Body of pancreas (tissue), 4 donors: ENCODE measurements around the gene DHX30. TPM values are rescaled to one million over a fixed set of nuclear protein-coding genes. Genes with fewer than 3 reads are reported as not detected.
"Not testable (repeated sequence)": the region's sequence is repeated elsewhere in the genome, so short reads cannot be mapped to it uniquely, and the experiment has no call there.

ENCODE experiments used
- ATAC-seq: fragments of 150-250 bp; one replicate; pipeline ENCODE4 v1.9.1; 2016
- DNase-seq, 4 donors: peaks; one replicate each; pipeline ENCODE4 v3.0.0-alpha.2; 2019
- H3K27ac ChIP-seq, 4 donors: fragments of 200-600 bp; sonication (generic); 1 replicate in 3 of 4; 2 replicates in 1 of 4; pipeline versions ENCODE4 v1.5.1 to v1.6.1; 2016 to 2019; ENCODE audit warnings: mild to moderate bottlenecking in 1 of 4, mixed read lengths in 1 of 4, moderate library complexity in 1 of 4
- H3K27me3 ChIP-seq, 2 donors: fragments of 200-600 bp; sonication (generic); one replicate each; pipeline ENCODE4 v1.6.0; 2016; ENCODE audit warnings: mild to moderate bottlenecking in 1 of 2
- H3K36me3 ChIP-seq, 2 donors: fragments of 200-600 bp; sonication (generic); replicated peaks in 1 of 2; 2 replicates each; pipeline ENCODE4 v1.5.1; 2016; ENCODE audit warnings: low read depth in 2 of 2; ENCODE audit not compliant: insufficient read depth in 1 of 2
- H3K4me1 ChIP-seq: fragments of 200-600 bp; sonication (generic); one replicate; pipeline ENCODE4 v1.6.0; 2016
- H3K4me3 ChIP-seq, 2 donors: fragments of 200-600 bp; sonication (generic); 1 replicate in 1 of 2; 2 replicates in 1 of 2; pipeline ENCODE4 v1.5.1; 2016 to 2019
- H3K9me3 ChIP-seq, 3 donors: fragments of 200-600 bp; sonication (generic); 1 replicate in 2 of 3; 2 replicates in 1 of 3; pipeline ENCODE4 v1.5.1; 2016
- CTCF ChIP-seq, 7 experiments: fragments of 450-650 bp in 4 of 7; fragments of 200-600 bp in 3 of 7; sonication (generic) in 3 of 7; IDR thresholded peaks; one replicate each; pipeline ENCODE4 v1.5.1; 2016 to 2019; ENCODE audit warnings: antibody characterized with exemption in 7 of 7
- POLR2A ChIP-seq, 3 donors: fragments of 450-650 bp; IDR thresholded peaks; one replicate each; pipeline ENCODE4 v1.6.1; 2016; ENCODE audit warnings: antibody characterized with exemption in 3 of 3, mild to moderate bottlenecking in 2 of 3
- WGBS, 2 donors: methylation state at CpG; one replicate each; pipeline ENCODE4 v1.1.5; 2017; 5-methylcytosine and 5-hydroxymethylcytosine counted together
- intact Hi-C: fragments of 100-400 bp; cut with DNase I; formaldehyde crosslinking; loops from one replicate; pipeline ENCODE4 v1.15.1; 2023
- total RNA-seq, 2 donors: library from RNA; depleted of rRNA; stranded (reverse); fragments of >200 nt; gene quantifications; one replicate each; pipeline ENCODE4 v1.1.0, GENCODE V29; 2016

The DHX30 gene
- total RNA-seq, 2 donors from 2014 or later = 28.3 to 50.4 TPM

- ATAC-seq = no peak
- H3K36me3 ChIP-seq = peaks cover 0 to 9% of the 10 kb centered on the region in 2 donors
- intact Hi-C loops = loop anchor here (10.0 kb wide), 1 partner anchor 329 kb away; no protein-coding TSS in a partner anchor
Observed at GRCh38 chr3:47825590-47825989, 22.7 kb downstream of the DHX30 start.

GRCh38 chr3:47829482-47829881 lies 26.5 kb downstream of the DHX30 start:
- peaks cover 18% of the 10 kb centered on the region for H3K4me1 ChIP-seq
- ATAC-seq = not testable (repeated sequence)

More at GRCh38 chr3:47825590-47825989, 22.7 kb downstream of the DHX30 start:
- no peak for DNase-seq
- Histone ChIP-seq H3K27ac (peak overlapping the region in 2 of 4 donors; percentile 74 to 79), H3K9me3 (no peaks in the 10 kb centered on the region), H3K27me3 (no peaks in the 10 kb centered on the region), H3K4me1 (peaks cover 21% of the 10 kb centered on the region), H3K4me3 (peak overlapping the region; percentile 94)
- WGBS, 2 donors = 10 to 17% methylated on average over 2 to 7 of the region's 7 CpGs
- TF ChIP-seq POLR2A (IDR thresholded peaks at IDR 0.05) (no peak), CTCF (IDR thresholded peaks at IDR 0.05) (no peak)

DNA sequence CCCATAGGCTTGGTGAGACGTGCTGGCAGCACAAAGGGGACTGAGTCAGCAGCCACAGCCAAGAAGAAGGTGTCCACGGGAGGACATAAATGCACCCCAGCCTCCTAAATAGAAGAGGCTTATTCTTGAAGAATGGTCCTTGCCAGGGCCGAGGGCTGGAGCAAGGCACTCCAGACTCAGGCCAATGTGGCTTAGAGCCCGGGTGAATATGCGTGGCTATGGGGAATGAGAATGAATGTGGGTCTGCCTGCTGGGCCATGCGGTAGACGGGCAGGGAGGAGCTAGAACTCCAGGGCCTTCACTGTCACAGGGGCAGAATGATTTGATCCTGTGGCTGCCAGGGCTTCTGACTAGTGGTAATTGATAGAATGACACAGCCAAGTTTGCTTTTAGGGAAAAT lies 34.0 kb downstream of the DHX30 start:
- DNase-seq = no peak
- no peaks in the 10 kb centered on the region for H3K4me1 ChIP-seq
- 87 to 93% methylated on average over 7 of the region's 7 CpGs for WGBS, 2 donors
- no peaks in the 10 kb centered on the region for H3K9me3 ChIP-seq
- H3K4me3 ChIP-seq = no peak overlapping the region
- H3K27me3 ChIP-seq = no peaks in the 10 kb centered on the region
- TF ChIP-seq CTCF (IDR thresholded peaks at IDR 0.05) (no peak), POLR2A (IDR thresholded peaks at IDR 0.05) (no peak)
- intact Hi-C loops = no loop called here
- no peak for ATAC-seq
- no peak overlapping the region for H3K27ac ChIP-seq
- H3K36me3 ChIP-seq = peaks cover 0 to 27% of the 10 kb centered on the region in 2 donors

More at GRCh38 chr3:47829482-47829881, 26.5 kb downstream of the DHX30 start:
- not testable (repeated sequence) for H3K9me3 ChIP-seq, H3K27me3 ChIP-seq, H3K27ac ChIP-seq, DNase-seq, H3K4me3 ChIP-seq
- intact Hi-C loops = loop anchor here (10.0 kb wide), 1 partner anchor 325 kb away; no protein-coding TSS in a partner anchor
- H3K36me3 ChIP-seq = peaks cover 0 to 25% of the 10 kb centered on the region in 2 donors
- 86 to 92% methylated on average over 9 of the region's 9 CpGs for WGBS, 2 donors

DNA sequence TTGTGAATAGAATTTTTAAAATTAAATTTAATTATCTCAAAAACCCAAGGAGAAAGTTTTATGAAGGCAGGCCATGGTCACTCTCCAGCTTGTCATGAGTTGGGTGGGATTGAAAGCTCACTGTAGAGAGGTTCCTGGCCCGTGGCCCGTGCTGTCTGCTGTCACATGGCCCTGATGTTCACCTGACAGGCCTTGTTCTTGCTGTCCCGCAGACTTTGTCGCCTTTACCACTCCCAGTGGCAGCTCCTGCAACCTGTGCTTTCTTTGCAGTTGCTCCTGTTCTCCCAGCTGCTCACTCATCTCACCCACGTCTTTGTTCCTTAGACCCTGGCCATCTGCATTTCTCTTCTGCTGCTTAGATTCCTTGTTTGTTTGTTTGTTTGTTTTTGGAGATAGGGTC lies 35.6 kb downstream of the DHX30 start:
- no peak overlapping the region for H3K27ac ChIP-seq
- intact Hi-C loops = no loop called here
- ATAC-seq = no peak
- no peak overlapping the region for H3K4me3 ChIP-seq
- 85 to 93% methylated on average over 5 of the region's 5 CpGs for WGBS, 2 donors
- no peaks in the 10 kb centered on the region for H3K9me3 ChIP-seq
- DNase-seq = no peak
- no peak for TF ChIP-seq CTCF (IDR thresholded peaks at IDR 0.05)
- no peak for TF ChIP-seq POLR2A (IDR thresholded peaks at IDR 0.05)
- H3K36me3 ChIP-seq = peaks cover 8 to 30% of the 10 kb centered on the region in 2 donors
- H3K4me1 ChIP-seq = no peaks in the 10 kb centered on the region
- no peaks in the 10 kb centered on the region for H3K27me3 ChIP-seq

DNA sequence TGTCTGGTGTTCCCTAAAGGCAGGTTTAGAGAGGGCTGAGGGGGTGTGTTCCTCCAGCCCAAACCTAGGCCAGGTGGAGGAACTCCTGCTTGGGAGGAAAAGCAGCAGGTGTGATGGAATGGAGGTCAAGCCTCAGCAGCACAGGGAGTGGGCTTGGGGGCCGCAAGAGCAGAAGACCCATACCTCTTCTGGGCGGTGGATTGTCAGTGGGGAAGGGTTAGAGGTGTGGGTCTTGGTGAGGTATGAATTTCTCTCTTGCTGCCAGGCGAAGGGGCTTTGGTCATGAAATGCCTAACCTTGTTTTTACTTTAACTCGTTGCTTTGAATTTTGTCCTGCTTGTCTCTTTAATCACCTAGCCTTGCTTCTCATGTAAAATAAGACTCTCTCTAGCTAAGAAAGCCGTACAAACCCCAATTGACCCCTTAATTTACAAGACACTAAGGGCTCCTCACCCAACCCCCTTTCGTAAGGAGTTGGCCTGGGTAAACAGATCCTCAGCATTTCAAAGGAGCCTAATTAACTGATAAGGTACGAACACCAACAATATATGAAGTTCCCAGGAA lies 38.9 kb downstream of the DHX30 start:
- intact Hi-C loops = loop anchor here (10.0 kb wide), 2 partner anchors 153 to 303 kb away; no protein-coding TSS in a partner anchor
- 88 to 92% methylated on average over 7 of the region's 7 CpGs for WGBS, 2 donors
- no peak for DNase-seq

More for the DNA sequence above, 38.9 kb downstream of the DHX30 start:
- no peaks in the 10 kb centered on the region for H3K27me3 ChIP-seq
- no peak for ATAC-seq
- TF ChIP-seq CTCF (IDR thresholded peaks at IDR 0.05) = no peak
- TF ChIP-seq POLR2A (IDR thresholded peaks at IDR 0.05) = no peak
- peaks cover 16 to 34% of the 10 kb centered on the region in 2 donors for H3K36me3 ChIP-seq
- no peaks in the 10 kb centered on the region for H3K4me1 ChIP-seq
- no peaks in the 10 kb centered on the region for H3K9me3 ChIP-seq
- no peak overlapping the region for H3K4me3 ChIP-seq
- no peak overlapping the region for H3K27ac ChIP-seq
